ENCODE results near the gene STAG1.
"Not testable (repeated sequence)": the region's sequence is repeated elsewhere in the genome, so short reads cannot be mapped to it uniquely, and the experiment has no call there.

The STAG1 gene

GRCh38 chr3:136346486-136346885, 405.7 kb downstream of the STAG1 start:
- DNase-seq (ENCODE audit: low read depth) = no peak
- TF ChIP-seq CTCF (IDR thresholded peaks at IDR 0.05; ENCODE audit: insufficient read depth, low read depth, low read length, missing control alignments) = no peak

GRCh38 chr3:136343873-136344555, 408.2 kb downstream of the STAG1 start:
- TF ChIP-seq CTCF (IDR thresholded peaks at IDR 0.05; ENCODE audit: insufficient read depth, low read depth, low read length, missing control alignments) = no peak
- peak; percentile 94 for DNase-seq (ENCODE audit: low read depth)
- H3K4me3 ChIP-seq (ENCODE audit: low read length) = no peak overlapping the region

More at GRCh38 chr3:136346486-136346885, 405.7 kb downstream of the STAG1 start:
- no peak overlapping the region for H3K4me3 ChIP-seq (ENCODE audit: low read length)

GRCh38 chr3:136343446-136343845, 408.7 kb downstream of the STAG1 start:
- TF ChIP-seq CTCF (IDR thresholded peaks at IDR 0.05; ENCODE audit: insufficient read depth, low read depth, low read length, missing control alignments) = no peak
- no peak for DNase-seq (ENCODE audit: low read depth)
- no peak overlapping the region for H3K4me3 ChIP-seq (ENCODE audit: low read length)

GRCh38 chr3:136336329-136337100, 415.7 kb downstream of the STAG1 start:
- no peak for DNase-seq (ENCODE audit: low read depth)

GRCh38 chr3:136334726-136335125, 417.5 kb downstream of the STAG1 start:
- DNase-seq (ENCODE audit: low read depth); H3K4me3 ChIP-seq (ENCODE audit: low read length): not testable (repeated sequence)

More at GRCh38 chr3:136336329-136337100, 415.7 kb downstream of the STAG1 start:
- no peak overlapping the region for H3K4me3 ChIP-seq (ENCODE audit: low read length)
- no peak for TF ChIP-seq CTCF (IDR thresholded peaks at IDR 0.05; ENCODE audit: insufficient read depth, low read depth, low read length, missing control alignments)

- no peak overlapping the region for H3K4me3 ChIP-seq (ENCODE audit: low read length)
- no peak for DNase-seq (ENCODE audit: low read depth)
- no peak for TF ChIP-seq CTCF (IDR thresholded peaks at IDR 0.05; ENCODE audit: insufficient read depth, low read depth, low read length, missing control alignments)
These were observed 418.0 kb downstream of the STAG1 start for GRCh38 chr3:136334209-136334608.

- no peak for TF ChIP-seq CTCF (IDR thresholded peaks at IDR 0.05; ENCODE audit: insufficient read depth, low read depth, low read length, missing control alignments)
- H3K4me3 ChIP-seq (ENCODE audit: low read length) = no peak overlapping the region
- DNase-seq (ENCODE audit: low read depth) = no peak
These were observed 419.4 kb downstream of the STAG1 start for GRCh38 chr3:136332776-136333175.
